ENCODE data around the gene SLC6A9. TPM values are rescaled to one million over a fixed set of nuclear protein-coding genes. Genes with fewer than 3 reads are reported as not detected.

SLC6A9 gene
- total RNA-seq, 2 experiments from 2014 or later = 6.5 to 7.4 TPM

DNA sequence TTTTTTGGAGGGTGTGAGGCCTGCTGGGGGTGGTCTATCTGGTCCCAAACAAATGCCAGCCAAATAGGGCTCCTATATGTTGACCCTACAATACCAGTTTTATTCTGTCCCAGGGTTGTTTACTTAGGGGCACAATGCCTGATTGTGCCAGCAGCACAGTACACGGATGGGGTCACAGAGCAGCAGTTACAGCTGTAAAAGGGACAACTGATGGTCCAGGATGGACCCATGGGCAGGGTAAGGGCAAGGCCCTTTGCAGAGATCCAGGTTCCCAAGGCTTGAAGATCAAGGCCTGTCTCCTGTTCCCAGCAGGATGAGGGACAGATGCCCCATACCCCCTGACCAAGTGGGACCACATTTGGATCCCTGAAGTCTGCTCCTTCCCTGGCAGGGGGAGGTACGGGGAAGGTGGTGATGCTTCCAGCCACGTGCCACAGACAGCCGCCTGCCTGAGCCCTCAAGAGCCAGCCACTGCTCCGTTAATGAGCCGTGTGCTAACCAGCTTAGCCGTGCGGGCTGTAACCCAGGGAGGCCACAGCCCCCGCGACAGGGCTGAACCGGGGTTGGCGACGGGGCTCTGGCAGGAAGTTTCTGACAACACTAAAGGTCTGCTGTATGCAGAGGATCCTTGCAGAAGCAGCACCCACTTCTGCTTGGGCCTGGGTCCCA is 18.2 kb downstream of the SLC6A9 start:
- Mint-ChIP-seq H3K27ac (no peak overlapping the region), H3K36me3 (ENCODE audit: low read depth) (peaks cover 2% of the 10 kb centered on the region), H3K4me3 (no peak overlapping the region), H3K27me3 (no peaks in the 10 kb centered on the region), H3K9me3 (no peaks in the 10 kb centered on the region), H3K4me1 (ENCODE audit: low read depth) (peaks cover 12% of the 10 kb centered on the region)
- POLR2A ChIA-PET = interaction anchor here (0.7 kb wide), 1 partner anchor 20 kb away, joined by 3 read pairs; no protein-coding TSS in a partner anchor
- peak; percentile 61 for ATAC-seq
- no peak for TF ChIP-seq CTCF (IDR thresholded peaks at IDR 0.05)
- CTCF ChIA-PET = interaction anchor here (0.6 to 2.4 kb wide), 2 partner anchors 8 to 12 kb away, joined by 3 to 19 read pairs; no protein-coding TSS in a partner anchor
- peak; percentile 27 for DNase-seq
- intact Hi-C loops (cut with micrococcal nuclease) = no loop called here

DNA sequence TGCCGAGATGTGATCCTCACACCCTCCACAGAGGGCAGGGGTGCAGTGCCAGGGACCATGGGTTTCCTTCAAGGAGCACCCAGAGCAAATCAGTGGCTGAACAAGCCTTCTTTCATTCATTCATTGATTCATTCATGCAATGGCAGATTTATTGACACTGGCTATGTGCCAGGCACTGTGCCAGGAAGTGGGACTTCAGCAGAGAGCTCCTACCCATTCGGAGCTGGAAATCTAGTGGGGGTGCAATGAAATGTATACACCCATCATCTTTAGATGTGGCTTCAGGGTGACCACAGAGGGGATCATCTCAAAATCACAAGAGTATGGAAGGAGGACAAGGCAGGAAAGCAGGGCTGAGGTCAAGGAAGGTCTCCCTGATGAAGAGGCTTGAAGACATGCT is 18.9 kb downstream of the SLC6A9 start:
- no peak overlapping the region for H3K27ac Mint-ChIP-seq
- ATAC-seq (no peak), DNase-seq (no peak)
- peaks cover 12% of the 10 kb centered on the region for H3K4me1 Mint-ChIP-seq (ENCODE audit: low read depth)
- ChIA-PET CTCF (interaction anchor here (2.0 kb wide), 1 partner anchor 35 kb away, joined by 8 read pairs; no protein-coding TSS in a partner anchor), POLR2A (no interaction called here)
- intact Hi-C loops (cut with micrococcal nuclease) = no loop called here
- peaks cover 2% of the 10 kb centered on the region for H3K36me3 Mint-ChIP-seq (ENCODE audit: low read depth)
- H3K9me3 Mint-ChIP-seq = no peaks in the 10 kb centered on the region
- H3K27me3 Mint-ChIP-seq = no peaks in the 10 kb centered on the region
- no peak overlapping the region for H3K4me3 Mint-ChIP-seq
- no peak for TF ChIP-seq CTCF (IDR thresholded peaks at IDR 0.05)

DNA sequence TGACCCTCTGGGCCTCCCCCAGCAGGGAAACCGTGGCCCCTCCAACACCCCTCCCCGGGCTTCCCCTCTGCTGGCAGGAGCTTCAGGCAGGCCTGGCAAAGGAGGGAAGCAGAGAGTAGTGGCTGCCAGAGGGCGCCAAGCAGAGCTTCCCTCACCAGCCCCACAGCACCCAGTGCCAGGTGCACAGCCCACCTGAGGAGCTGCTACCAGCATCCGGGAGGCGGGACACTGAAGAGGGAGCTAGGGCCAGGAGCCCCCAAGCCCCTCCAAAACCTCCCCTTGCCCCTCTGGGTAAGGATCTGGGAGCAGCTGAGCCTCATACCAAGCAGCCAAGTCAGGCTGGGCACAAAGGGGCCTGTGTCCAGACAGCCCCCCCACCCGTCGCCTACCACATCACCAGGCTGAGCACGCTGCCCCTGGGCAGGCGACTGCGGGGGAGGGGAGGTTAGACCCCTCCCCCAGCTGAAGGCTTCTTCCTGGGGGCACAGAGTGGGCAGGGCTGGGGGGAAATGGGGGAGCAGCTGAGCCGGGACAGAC is 20.3 kb downstream of the SLC6A9 start:
- no peak overlapping the region for H3K4me3 Mint-ChIP-seq
- TF ChIP-seq CTCF (IDR thresholded peaks at IDR 0.05) = no peak
- no peak overlapping the region for H3K27ac Mint-ChIP-seq
- ChIA-PET POLR2A (no interaction called here), CTCF (interaction anchor here (2.0 kb wide), 1 partner anchor 37 kb away, joined by 8 read pairs; no protein-coding TSS in a partner anchor)
- DNase-seq (no peak), ATAC-seq (no peak)
- peaks cover 6% of the 10 kb centered on the region for H3K36me3 Mint-ChIP-seq (ENCODE audit: low read depth)
- no peaks in the 10 kb centered on the region for H3K27me3 Mint-ChIP-seq
- no peaks in the 10 kb centered on the region for H3K9me3 Mint-ChIP-seq
- peaks cover 12% of the 10 kb centered on the region for H3K4me1 Mint-ChIP-seq (ENCODE audit: low read depth)
- intact Hi-C loops (cut with micrococcal nuclease) = no loop called here

GRCh38 chr1:44008259-44008658 is 23.0 kb downstream of the SLC6A9 start:
- ChIA-PET POLR2A (no interaction called here), CTCF (no interaction called here)
- intact Hi-C loops (cut with micrococcal nuclease) = loop anchor here (5.0 kb wide), 1 partner anchor 39 kb away; no protein-coding TSS in a partner anchor
- Mint-ChIP-seq H3K9me3 (no peaks in the 10 kb centered on the region), H3K4me1 (ENCODE audit: low read depth) (peaks cover 6% of the 10 kb centered on the region), H3K27me3 (no peaks in the 10 kb centered on the region), H3K4me3 (no peak overlapping the region), H3K36me3 (ENCODE audit: low read depth) (peaks cover 10% of the 10 kb centered on the region), H3K27ac (no peak overlapping the region)
- TF ChIP-seq CTCF (IDR thresholded peaks at IDR 0.05) = no peak
- no peak for DNase-seq
- ATAC-seq = no peak

- POLR2A ChIA-PET = interaction anchor here (0.6 to 2.1 kb wide), 4 partner anchors 11 to 536 kb away, joined by 3 to 7 read pairs (median 4); partner anchors contain the start of gene CCDC24
- CTCF ChIA-PET = no interaction called here
- TF ChIP-seq CTCF (IDR thresholded peaks at IDR 0.05) = peak; percentile 17
- Mint-ChIP-seq H3K27ac (no peak overlapping the region), H3K9me3 (no peaks in the 10 kb centered on the region), H3K36me3 (ENCODE audit: low read depth) (peaks cover 23% of the 10 kb centered on the region), H3K4me1 (ENCODE audit: low read depth) (no peaks in the 10 kb centered on the region), H3K4me3 (no peak overlapping the region), H3K27me3 (no peaks in the 10 kb centered on the region)
- ATAC-seq (no peak), DNase-seq (no peak)
- intact Hi-C loops (cut with micrococcal nuclease) = loop anchor here (5.0 kb wide), 1 partner anchor 35 kb away; no protein-coding TSS in a partner anchor
These were observed 28.6 kb downstream of the SLC6A9 start for GRCh38 chr1:44002606-44003157.
